Hepatocyte (in vitro differentiated cells): ENCODE measurements around the gene BICDL1. TPM values are rescaled to one million over a fixed set of nuclear protein-coding genes. Genes with fewer than 3 reads are reported as not detected.
"Not testable (repeated sequence)": the region's sequence is repeated elsewhere in the genome, so short reads cannot be mapped to it uniquely, and the experiment has no call there.

Source experiments
- DNase-seq: peaks from one replicate; pipeline ENCODE4 v3.0.0-alpha.2; 2016; ENCODE audit warnings: low spot score
- H2AFZ ChIP-seq: fragments of 200-600 bp; sonication (generic); 2 replicates; pipeline ENCODE4 v1.6.0; 2016; ENCODE audit warnings: antibody characterized with exemption, mild to moderate bottlenecking
- H3K27ac ChIP-seq: fragments of 200-600 bp; sonication (generic); 2 replicates; pipeline ENCODE4 v1.5.1; 2016; ENCODE audit warnings: mild to moderate bottlenecking
- H3K27me3 ChIP-seq: fragments of 200-600 bp; sonication (generic); 2 replicates; pipeline ENCODE4 v1.6.1; 2016
- H3K36me3 ChIP-seq: fragments of 200-600 bp; sonication (generic); replicated peaks from 2 replicates; pipeline ENCODE4 v1.5.1; 2016; ENCODE audit warnings: low read depth; ENCODE audit not compliant: insufficient read depth
- H3K4me1 ChIP-seq: fragments of 200-600 bp; sonication (generic); 2 replicates; pipeline ENCODE4 v1.5.1; 2016; ENCODE audit warnings: mild to moderate bottlenecking, moderate library complexity; ENCODE audit not compliant: insufficient read depth
- H3K4me2 ChIP-seq: fragments of 200-600 bp; sonication (generic); 2 replicates; pipeline ENCODE4 v1.6.0; 2016
- H3K4me3 ChIP-seq: fragments of 200-600 bp; sonication (generic); 2 replicates; pipeline ENCODE4 v1.5.1; 2016; ENCODE audit warnings: mild to moderate bottlenecking
- H3K79me2 ChIP-seq: fragments of 200-600 bp; sonication (generic); 2 replicates; pipeline ENCODE4 v1.6.0; 2017; ENCODE audit warnings: mild to moderate bottlenecking
- H3K9me2 ChIP-seq: fragments of 200-600 bp; sonication (generic); replicated peaks from 2 replicates; pipeline ENCODE4 v1.6.0; 2017; ENCODE audit warnings: mild to moderate bottlenecking; ENCODE audit not compliant: insufficient read depth
- H3K9me3 ChIP-seq: fragments of 200-600 bp; sonication (generic); 2 replicates; pipeline ENCODE4 v1.5.1; 2016; ENCODE audit warnings: low read depth, mild to moderate bottlenecking
- H4K20me1 ChIP-seq: fragments of 200-600 bp; sonication (generic); 2 replicates; pipeline ENCODE4 v1.6.0; 2016; ENCODE audit warnings: mild to moderate bottlenecking; ENCODE audit not compliant: insufficient read depth, poor library complexity, severe bottlenecking
- CTCF ChIP-seq: fragments of 200-600 bp; sonication (generic); IDR thresholded peaks from 2 replicates; pipeline ENCODE4 v1.5.1; 2016; ENCODE audit warnings: antibody characterized with exemption, mild to moderate bottlenecking; ENCODE audit not compliant: poor library complexity
- EZH2 ChIP-seq: fragments of 200-600 bp; sonication (generic); IDR thresholded peaks from 2 replicates; pipeline ENCODE4 v1.6.1; 2016; ENCODE audit warnings: antibody characterized with exemption, mild to moderate bottlenecking, borderline replicate concordance
- EZH2phosphoT487 ChIP-seq: fragments of 200-600 bp; sonication (generic); IDR thresholded peaks from one replicate; pipeline ENCODE4 v1.6.1; 2018; ENCODE audit warnings: antibody characterized with exemption, mild to moderate bottlenecking, low read depth, moderate library complexity; ENCODE audit not compliant: unreplicated experiment, severe bottlenecking
- WGBS: methylation state at CpG from one replicate; pipeline ENCODE4 v1.1.6; 2016; ENCODE audit warnings: low lambda C conversion rate; ENCODE audit errors: missing lambda C conversion rate; 5-methylcytosine and 5-hydroxymethylcytosine counted together
- polyA plus RNA-seq: library from polyadenylated mRNA; unstranded; fragments of >200 nt; fragmentation: Nextera tagmentation; extraction: Ambion mirVana; gene quantifications from 2 replicates; pipeline ENCODE4 v1.2.1, GENCODE V29; 2016
- total RNA-seq: library from RNA; depleted of rRNA; stranded (reverse); fragments of >200 nt; gene quantifications from 2 replicates; pipeline ENCODE4 v1.2.3, GENCODE V29; 2014

The BICDL1 gene
- total and polyA plus RNA-seq, 2 experiments from 2014 or later, result 10.6 to 21.9 TPM

GRCh38 chr12:120013659-120014380 lies 24.8 kb downstream of the BICDL1 start:
- Histone ChIP-seq H3K9me3 (no peaks in the 10 kb centered on the region), H2AFZ (no peak overlapping the region), H4K20me1 (no peaks in the 10 kb centered on the region), H3K79me2 (no peaks in the 10 kb centered on the region), H3K27me3 (no peaks in the 10 kb centered on the region), H3K4me1 (no peaks in the 10 kb centered on the region), H3K4me3 (no peak overlapping the region), H3K4me2 (no peak overlapping the region), H3K27ac (no peak overlapping the region), H3K9me2 (no peaks in the 10 kb centered on the region), H3K36me3 (no peaks in the 10 kb centered on the region)
- TF ChIP-seq EZH2phosphoT487 (no peak), EZH2 (no peak), CTCF (no peak)
- no peak for DNase-seq
- 76% methylated on average over 9 of the region's 9 CpGs for WGBS

DNA sequence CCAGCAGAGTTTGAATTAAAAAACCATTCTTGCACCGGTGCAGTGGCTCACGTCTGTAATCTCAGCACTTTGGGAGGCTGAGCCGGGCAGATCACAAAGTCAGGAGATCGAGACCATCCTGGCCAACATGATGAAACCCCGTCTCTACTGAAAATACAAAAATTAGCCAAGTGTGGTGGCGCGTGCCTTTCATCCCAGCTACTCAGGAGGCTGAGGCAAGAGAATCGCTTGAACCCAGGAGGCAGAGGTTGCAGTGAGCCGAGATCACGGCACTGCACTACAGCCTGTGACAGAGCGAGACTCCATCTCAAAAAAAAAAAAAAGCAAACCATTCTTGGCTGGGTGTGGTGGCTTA lies 25.3 kb downstream of the BICDL1 start:
- H3K27ac ChIP-seq, H4K20me1 ChIP-seq, H3K36me3 ChIP-seq, H3K79me2 ChIP-seq, H3K4me3 ChIP-seq, H3K4me1 ChIP-seq, DNase-seq, H3K27me3 ChIP-seq, H3K9me3 ChIP-seq, H3K9me2 ChIP-seq, H3K4me2 ChIP-seq, H2AFZ ChIP-seq: not testable (repeated sequence)
- WGBS, result 97% methylated on average over 11 of the region's 11 CpGs

- Histone ChIP-seq H4K20me1 (no peaks in the 10 kb centered on the region), H3K4me1 (no peaks in the 10 kb centered on the region), H3K9me3 (no peaks in the 10 kb centered on the region), H2AFZ (no peak overlapping the region), H3K27ac (no peak overlapping the region), H3K4me3 (no peak overlapping the region), H3K9me2 (no peaks in the 10 kb centered on the region), H3K79me2 (no peaks in the 10 kb centered on the region), H3K4me2 (no peak overlapping the region), H3K36me3 (no peaks in the 10 kb centered on the region), H3K27me3 (no peaks in the 10 kb centered on the region)
- TF ChIP-seq EZH2, result no peak
- 74% methylated on average over 3 of the region's 3 CpGs for WGBS
- DNase-seq, result no peak
Measured at GRCh38 chr12:120015313-120015712, 26.3 kb downstream of the BICDL1 start.

DNA sequence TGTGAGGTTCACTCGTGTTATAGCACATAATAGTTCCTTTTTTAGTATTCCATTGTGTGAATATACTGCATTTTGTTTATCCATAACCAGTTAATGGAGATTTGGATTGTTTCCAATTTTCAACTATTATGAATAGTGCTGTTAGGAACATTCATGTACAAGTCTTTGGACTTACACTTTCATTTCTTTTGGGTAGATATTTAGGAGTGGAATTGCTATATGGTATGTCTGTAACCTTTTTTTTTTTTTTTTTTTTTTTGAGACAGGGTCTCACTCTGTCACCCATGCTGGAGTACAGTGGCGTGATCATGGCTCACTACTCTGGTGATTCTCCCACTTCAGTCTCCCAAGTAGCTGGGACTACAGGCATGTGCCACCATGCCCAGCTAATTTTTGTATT lies 27.2 kb downstream of the BICDL1 start:
- not testable (repeated sequence) for H3K4me1 ChIP-seq, H3K9me2 ChIP-seq, DNase-seq, H3K4me2 ChIP-seq, H2AFZ ChIP-seq, H3K9me3 ChIP-seq, H3K27me3 ChIP-seq, H3K27ac ChIP-seq, H3K4me3 ChIP-seq, H3K36me3 ChIP-seq, H3K79me2 ChIP-seq, H4K20me1 ChIP-seq
- WGBS, result 90% methylated on average over 2 of the region's 2 CpGs

- Histone ChIP-seq H3K9me3 (no peaks in the 10 kb centered on the region), H3K36me3 (no peaks in the 10 kb centered on the region), H2AFZ (no peak overlapping the region), H3K4me1 (no peaks in the 10 kb centered on the region), H3K4me2 (no peak overlapping the region), H3K79me2 (no peaks in the 10 kb centered on the region), H3K27me3 (no peaks in the 10 kb centered on the region), H3K4me3 (no peak overlapping the region), H4K20me1 (no peaks in the 10 kb centered on the region), H3K27ac (no peak overlapping the region), H3K9me2 (no peaks in the 10 kb centered on the region)
- no peak for DNase-seq
- TF ChIP-seq CTCF, result no peak
- no peak for TF ChIP-seq EZH2phosphoT487
- TF ChIP-seq EZH2, result no peak
Measured at GRCh38 chr12:120019197-120019596, 30.2 kb downstream of the BICDL1 start.
